Stimulated activated CD4-positive, alpha-beta T cell treated with anti-CD3 and anti-CD28 coated beads, Interleukin-4, amount 100 ng/mL, for 48 hours (primary cell): ENCODE measurements around the gene AHCYL2.
A peak's percentile ranks its signal among the peaks of the same experiment; 100 is the strongest.
"Not testable (repeated sequence)": the region's sequence is repeated elsewhere in the genome, so short reads cannot be mapped to it uniquely, and the experiment has no call there.

Experiments used
- DNase-seq, 2 donors: peaks; one replicate each; pipeline ENCODE4 v3.0.0-alpha.2; 2020; ENCODE audit warnings: low read depth in 2 of 2

The AHCYL2 gene

DNA sequence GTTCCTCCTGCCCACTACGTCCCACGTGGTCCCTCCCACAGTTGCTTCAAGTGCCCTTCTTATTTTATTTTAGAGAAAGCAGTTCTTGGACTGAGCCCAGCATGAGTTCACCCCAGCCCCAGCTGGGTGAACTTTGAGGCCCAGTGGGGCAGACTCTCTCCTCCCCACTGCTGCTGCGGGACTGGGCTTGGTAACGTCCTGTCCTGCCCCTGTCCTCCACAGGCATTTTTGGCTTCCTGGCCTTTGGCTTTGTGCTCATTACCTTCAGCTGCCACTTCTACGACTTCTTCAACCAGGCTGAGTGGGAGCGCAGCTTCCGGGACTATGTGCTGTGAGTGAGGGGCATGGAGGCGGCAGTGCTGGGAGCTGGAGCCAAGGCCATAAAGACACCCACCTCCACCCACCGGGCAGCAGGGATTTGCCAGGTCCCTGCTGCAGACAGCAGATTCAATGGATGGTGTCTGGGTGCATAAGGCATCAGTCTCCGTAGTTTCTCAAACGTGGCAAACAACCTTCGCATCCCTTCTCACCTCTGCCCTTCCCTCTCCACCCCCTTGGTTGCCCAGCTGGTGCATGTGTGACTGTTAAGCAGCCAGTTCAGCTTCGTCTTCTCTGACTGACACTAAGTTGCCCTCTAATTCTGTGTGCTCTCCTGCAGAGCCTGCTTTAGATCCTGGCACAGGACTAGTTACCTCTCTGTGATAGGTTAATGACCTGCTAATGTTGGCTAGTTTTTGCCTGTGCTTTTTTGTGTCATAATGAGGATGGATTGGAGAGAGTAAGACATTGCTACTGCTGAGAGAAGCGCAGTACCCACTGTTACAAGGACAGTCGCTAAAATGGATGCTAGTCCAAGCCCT, 15.5 kb upstream of the AHCYL2 start:
- DNase-seq = no peak

DNA sequence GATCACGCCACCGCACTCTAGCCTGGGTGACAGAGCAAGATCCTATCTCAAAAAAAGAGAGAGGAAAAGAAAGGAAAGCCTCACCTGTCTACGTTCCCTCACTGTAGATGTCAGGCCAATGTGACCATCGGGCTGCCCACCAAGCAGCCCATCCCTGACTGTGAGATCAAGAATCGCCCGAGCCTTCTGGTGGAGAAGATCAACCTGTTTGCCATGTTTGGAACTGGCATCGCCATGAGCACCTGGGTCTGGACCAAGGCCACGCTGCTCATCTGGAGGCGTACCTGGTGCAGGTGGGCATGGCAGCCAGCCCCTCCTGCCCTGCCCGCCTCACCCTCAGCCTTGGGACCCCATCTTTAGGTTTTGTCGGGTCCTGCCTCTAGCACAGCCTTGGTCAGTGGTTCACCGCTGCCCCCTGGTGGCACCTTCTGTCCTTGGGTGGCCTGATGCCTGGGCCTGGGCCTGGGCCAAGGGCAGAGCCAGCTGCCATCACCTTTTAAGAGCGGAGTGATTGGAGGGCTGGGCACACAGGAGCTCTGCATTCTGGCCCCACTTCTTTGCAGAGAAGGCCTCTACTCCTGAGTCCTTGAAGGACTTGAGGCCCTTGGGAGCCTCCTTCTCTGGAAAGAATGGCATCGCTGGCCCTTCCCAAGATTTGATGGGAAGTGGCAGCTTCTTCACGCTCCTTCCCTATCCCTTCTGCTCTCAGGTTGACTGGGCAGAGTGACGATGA, 14.4 kb upstream of the AHCYL2 start:
- DNase-seq = peak; percentile 62 to 78

DNA sequence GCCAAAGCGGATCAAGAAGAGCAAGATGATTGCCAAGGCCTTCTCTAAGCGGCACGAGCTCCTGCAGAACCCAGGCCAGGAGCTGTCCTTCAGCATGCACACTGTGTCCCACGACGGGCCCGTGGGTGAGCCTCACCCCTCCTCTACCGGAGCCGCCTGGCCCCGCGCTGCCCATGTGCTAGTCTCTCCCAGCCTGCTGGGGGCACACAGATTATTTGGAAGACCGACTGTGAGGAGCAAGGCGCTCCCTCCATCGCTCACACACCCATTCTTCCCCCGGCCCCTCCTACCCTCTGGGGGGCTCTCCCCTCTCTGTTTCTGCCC, 13.9 kb upstream of the AHCYL2 start:
- no peak for DNase-seq

DNA sequence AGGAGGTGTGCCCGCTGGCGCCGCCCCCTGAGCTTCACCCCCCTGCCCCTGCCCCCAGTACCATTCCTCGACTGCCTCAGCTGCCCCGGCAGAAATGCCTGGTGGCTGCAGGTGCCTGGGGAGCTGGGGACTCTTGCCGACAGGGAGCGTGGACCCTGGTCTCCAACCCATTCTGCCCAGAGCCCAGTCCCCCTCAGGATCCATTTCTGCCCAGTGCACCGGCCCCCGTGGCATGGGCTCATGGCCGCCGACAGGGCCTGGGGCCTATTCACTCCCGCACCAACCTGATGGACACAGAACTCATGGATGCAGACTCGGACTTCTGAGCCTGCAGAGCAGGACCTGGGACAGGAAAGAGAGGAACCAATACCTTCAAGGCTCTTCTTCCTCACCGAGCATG, 12.7 kb upstream of the AHCYL2 start:
- no peak for DNase-seq

DNA sequence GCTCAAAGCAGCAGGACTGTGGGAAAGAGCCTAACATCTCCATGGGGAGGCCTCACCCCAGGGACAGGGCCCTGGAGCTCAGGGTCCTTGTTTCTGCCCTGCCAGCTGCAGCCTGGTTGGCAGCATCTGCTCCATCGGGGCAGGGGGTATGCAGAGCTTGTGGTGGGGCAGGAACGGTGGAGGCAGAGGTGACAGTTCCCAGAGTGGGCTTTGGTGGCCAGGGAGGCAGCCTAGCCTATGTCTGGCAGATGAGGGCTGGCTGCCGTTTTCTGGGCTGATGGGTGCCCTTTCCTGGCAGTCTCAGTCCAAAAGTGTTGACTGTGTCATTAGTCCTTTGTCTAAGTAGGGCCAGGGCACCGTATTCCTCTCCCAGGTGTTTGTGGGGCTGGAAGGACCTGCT, 12.2 kb upstream of the AHCYL2 start:
- DNase-seq = no peak

DNA sequence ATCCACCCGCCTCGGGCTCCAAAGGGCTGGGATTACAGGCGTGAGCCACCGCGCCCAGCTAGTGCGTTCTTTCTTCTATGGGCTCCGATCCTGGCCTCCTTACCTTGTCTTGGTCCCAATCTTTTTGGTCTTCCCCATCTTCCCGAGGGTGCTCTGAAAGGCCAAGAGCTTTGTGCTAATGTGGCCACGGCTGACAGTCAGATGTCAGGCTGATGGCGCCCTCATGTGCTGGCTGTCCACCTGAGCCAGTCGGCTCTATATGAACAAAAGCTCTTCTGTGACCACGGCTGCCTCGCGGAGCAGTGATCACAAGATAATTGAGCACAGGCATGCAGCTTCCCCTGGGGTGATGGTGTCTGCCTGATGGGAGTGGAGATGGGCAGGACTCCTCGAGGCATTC, 11.0 kb upstream of the AHCYL2 start:
- DNase-seq = no peak

DNA sequence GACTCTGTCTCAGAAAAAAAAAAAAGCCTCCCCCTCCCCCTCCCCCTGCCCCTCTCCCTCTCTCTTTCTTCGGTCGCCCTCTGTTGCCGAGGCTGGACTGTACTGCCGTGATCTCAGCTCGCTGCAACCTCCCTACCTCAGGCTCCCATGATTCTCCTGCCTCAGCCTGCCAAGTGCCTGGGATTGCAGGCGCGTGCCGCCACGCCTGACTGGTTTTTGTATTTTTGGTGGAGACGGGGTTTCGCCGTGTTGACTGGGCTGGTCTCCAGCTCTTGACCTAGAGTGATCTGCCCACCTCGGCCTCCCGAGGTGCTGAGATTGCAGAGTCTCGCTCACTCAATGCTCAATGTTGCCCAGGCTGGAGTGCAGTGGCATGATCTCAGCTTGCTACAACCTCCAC, 9.1 kb upstream of the AHCYL2 start:
- DNase-seq = not testable (repeated sequence)

DNA sequence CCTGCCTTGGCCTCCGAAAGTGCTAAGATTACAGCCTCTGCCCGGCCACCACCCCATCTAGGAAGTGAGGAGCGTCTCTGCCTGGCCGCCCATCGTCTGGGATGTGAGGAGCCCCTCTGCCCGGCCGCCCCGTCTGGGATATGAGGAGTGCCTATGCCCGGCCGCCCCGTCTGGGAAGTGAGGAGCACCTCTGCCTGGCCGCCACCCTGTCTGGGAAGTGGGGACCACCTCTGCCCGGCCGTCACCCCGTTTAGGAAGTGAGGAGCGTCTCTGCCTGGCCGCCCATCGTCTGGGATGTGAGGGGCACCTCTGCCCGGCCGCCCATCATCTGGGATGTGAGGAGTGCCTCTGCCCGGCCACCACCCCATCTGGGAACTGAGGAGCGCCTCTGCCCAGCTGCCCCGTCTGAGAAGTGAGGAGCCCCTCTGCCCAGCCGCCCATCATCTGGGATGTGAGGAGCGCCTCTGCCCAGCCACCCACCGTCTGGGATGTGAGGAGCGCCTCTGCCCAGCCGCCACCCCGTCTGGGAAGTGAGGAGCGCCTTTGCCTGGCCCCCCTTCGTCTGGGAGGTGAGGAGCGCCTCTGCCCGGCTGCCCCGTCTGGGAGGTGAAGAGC, 8.6 kb upstream of the AHCYL2 start:
- DNase-seq = not testable (repeated sequence)

DNA sequence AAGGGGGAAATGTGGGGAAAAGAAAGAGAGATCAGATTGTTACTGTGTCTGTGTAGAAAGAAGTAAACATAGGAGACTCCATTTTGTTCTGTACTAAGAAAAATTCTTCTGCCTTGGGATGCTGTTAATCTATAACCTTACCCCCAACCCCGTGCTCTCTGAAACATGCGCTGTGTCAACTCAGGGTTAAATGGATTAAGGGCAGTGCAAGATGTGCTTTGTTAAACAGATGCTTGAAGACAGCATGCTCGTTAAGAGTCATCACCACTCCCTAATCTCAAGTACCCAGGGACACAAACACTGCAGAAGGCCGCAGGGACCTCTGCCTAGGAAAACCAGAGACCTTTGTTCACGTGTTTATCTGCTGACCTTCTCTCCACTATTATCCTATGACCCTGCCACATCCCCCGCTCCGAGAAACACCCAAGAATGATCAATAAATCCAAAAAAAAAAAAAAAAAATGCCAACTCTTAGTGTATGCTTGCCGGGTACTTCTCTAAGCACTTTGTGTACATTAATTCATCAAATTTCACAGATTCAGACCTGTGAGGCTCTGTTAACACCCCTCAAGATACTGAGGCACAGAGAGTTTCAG, 7.9 kb upstream of the AHCYL2 start:
- not testable (repeated sequence) for DNase-seq

DNA sequence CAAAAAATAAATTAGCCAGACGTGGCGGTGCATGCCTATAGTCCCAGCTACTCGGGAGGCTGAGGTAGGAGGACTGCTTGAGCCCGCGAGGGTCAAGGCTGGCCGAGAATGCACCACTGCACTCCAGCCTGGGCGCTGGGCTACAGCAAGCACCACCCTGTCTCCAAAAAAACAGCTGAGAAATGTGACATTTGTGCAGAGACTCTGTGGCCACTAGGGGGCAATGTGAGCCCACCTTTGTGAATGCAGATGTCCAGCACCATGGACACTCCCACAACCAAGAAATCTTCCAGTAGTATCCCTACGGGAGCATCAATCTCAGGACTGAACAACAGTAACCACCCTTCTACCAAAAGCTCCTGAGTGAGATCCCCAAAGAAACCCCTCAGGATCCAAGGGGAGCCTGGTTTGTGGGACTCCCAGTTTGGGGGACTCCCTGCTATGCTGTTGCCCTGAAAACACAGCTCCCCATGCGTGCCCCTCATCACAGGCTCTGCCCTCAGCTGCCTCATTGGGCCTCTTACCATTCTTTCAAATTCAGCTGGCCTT, 6.2 kb upstream of the AHCYL2 start:
- DNase-seq = peak; percentile 68 to 74

DNA sequence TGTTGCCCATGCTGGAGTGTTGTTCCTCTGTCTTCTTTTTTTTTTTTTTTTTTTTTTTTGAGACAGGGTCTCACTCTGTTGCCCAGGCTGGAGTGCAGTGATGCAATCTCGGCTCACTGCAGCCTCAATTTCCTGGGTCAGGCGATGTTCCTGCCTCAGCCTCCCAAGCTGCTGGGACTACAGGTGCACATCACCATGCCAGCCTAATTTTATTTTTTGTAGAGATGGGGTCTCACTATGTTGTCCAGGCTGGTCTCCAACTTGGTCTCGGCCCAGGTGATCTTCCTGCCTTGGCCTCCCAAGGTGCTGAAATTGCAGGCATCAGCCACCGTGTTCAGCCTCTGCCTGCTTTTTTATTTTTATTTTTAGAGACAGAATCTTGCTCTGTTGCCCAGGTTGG, 5.7 kb upstream of the AHCYL2 start:
- DNase-seq = not testable (repeated sequence)

DNA sequence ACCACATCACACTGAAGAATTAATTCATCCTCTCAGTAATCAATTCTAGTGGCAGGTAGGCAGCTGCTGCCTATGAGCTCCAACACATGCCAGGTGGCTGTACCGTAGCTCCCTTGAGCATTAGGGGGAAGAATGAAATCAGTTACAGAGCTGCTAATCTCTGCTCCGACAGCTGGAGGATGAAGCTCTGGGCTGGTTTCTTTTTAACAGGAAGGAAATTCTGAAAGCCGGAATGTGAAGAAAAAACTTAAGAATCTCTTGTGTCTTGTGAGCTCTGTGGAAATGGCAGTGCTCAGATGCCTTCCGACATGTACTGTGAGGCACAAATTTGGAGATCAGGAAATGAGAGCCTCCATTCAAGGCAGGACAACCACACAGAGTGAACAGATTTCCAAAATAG, 2.8 kb upstream of the AHCYL2 start:
- no peak for DNase-seq

DNA sequence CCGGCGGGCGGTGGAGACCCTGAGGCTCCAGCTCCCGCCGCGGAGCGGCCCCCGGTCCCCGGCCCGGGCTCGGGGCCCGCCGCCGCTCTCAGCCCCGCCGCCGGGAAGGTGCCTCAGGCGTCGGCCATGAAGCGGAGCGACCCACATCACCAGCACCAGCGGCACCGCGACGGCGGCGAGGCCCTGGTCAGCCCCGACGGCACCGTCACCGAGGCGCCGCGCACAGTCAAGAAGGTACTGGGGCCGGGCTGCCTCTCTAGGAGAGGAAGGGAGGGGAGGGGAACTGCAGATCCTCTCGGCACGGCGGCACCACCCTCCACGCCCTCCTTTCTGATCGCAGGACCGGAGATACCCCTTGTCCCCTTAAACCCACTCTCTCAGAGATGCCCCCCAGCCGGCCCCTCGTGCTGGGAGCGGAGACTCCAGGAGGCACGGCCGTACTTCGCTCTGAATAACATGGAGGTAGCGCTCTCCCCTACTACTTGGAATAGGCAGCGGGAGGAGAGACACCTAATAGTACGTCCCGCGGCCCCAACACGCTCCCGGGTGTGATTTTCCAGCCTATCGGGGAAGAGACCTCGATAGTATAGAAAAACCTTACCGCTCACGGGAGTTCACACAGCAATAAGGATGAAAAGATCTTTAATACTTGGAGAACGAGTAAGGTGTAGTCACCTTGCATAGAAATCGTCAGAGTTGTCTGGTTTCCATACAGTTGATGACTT, 538 bp downstream of the AHCYL2 start:
- DNase-seq = peak; percentile 41 to 48

DNA sequence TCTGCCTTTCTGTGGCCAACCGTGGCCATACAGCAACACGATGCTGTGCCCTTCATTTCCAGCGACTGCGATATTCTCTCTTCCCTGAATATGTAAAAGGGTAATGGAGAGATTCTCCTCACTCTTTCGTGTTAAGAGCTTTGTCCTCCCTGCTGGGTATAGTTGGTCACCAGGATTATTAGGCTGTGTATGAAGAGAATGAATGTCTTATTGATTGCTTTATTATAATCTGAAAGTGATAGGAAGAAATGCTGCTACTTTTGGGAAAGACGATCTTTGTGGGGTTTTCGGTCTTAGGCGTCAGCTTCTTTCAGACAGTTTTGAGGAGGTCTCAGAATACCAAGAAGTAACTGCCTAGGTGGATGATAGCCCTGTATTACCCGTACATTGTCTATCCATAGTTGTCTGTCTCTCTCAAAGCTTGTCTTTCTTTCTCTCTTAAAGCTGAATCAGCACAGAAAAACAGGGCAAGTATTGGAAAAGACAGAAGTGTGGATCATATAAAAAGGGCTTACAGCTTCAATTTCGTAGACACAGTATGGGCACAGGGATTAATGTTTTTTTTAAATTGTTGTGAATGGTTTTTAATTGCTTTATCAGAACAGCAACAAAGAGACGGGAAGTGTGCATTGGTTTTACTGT, 1.2 kb downstream of the AHCYL2 start:
- DNase-seq = no peak

DNA sequence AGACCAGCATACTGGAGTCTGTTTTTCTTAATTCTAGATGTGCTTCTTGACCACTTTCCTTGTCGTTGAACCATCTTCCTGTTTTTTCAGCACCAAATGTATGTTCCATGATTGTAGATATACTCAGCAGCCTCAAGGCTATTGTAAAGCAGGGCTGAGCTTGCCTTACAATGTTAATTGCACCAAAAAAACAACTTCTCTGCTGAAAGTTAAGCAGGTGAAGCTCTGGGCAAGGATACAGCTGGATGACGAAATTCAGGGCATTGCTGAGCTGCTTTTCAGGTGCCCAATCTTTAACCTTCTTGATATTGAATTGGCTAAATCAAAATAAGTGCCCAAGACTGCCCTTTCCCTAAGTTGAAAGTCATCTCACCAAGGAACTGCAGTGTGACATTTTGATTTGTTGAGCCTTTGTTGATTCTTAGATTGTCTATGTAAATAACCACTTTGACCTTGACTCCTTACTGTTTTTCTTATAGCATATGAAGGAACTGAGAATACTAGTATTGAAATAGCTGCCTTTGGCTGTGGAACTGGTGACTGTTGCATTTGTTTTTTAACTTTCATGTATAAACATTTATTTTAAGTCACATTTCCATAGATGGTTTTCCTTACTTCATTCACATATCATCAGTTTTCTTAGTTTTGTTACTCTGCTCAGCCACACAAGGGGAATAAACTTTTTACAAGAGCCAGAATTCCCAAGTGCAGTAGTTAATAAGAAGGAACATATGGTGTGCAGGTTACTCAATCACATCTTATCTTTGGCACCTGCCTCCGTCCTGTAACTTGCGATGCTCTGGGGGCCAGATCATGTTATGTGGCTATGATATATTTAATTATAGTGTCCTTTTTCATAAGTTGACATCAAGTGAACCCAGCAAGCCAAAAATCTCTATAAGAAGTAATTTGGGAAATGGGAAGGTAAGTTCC, 3.1 kb downstream of the AHCYL2 start:
- no peak for DNase-seq

DNA sequence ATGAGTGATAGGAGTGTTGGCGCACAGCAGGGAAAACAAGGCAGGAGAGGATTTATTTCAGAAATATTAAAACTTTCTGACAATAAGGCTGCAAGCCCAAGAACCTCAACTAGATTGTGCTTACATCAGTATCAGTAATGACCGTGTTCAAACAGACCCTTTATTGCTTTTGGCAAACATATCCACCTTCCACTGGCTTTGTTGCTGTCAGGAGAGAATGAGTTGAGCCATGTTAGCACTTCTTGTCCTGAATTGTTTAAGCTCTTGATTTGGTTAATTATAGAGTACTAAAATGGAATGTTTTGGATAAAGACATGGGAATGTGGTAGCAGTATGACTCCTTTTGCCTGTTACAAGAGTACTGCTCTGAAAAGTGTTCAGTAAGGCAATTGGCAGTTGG, 3.8 kb downstream of the AHCYL2 start:
- DNase-seq = no peak

DNA sequence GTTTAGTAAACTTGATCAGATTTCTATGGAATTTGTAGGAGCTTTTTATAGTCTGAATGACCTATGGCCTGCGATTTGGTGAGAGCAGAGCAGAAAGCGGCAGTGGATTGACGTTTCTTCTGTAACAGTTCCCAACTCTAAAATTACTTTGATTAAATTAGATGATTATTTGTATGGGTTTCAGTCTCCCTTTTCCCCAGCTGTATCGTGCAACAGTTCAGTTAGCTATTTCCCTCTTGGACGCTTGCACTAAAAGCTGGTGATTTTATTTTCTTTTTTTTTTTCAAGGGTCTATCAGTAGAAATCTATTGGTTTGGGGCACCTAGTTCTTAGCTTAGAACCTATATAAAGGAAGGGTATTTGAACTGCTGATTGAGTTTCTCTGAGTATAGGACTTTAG, 6.8 kb downstream of the AHCYL2 start:
- DNase-seq = no peak

DNA sequence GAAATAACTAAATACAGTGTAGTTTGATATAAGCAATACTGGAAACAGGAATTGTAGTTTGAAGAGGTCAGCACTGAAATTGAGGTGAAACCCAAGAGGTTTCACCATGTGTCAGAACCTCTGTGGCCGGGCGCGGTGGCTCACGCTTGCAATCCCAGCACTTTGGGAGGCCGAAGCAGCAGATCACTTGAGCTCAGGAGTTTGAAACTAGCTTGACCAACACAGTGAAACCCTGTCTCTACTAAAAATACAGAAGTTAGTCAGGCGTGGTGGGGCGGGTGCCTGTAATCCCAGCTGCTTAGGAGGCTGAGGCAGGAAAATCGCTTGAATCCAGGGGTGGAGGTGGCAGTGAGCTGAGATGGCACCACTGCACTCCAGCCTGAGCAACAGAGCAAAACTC, 13.7 kb downstream of the AHCYL2 start:
- DNase-seq = no peak

DNA sequence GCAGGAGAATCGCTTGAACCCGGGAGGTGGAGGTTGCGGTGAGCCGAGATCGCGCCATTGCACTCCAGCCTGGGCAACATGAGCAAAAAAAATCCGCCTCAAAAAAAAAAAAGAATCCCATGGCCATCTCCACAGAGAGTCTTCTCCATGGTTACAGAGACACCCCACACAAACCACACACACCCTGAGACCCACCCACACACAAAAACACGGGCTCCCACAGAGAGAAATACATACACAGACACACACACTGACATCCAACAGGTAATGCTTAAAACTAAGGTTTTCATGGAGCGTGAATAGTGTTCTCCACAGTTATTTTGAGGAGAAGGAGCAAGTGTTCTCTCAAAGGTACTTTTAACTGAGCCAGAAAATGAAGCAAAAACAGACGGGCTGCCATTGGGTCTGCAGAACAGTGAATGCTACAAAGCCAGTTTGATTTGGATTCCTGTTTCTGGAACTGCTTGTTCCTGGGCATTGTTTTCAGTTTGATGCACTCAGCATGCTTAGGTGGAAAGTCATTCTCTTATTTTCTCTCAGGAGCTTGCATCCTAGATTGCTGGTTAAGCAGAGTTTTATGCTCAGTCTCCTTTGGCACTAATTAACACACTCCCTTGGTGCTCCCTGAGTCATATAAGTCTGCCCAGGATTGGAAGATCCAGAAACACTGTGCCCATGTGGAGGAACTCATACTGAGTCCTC, 15.4 kb downstream of the AHCYL2 start:
- DNase-seq = no peak
